ENCODE results near the gene STXBP6.

DNA sequence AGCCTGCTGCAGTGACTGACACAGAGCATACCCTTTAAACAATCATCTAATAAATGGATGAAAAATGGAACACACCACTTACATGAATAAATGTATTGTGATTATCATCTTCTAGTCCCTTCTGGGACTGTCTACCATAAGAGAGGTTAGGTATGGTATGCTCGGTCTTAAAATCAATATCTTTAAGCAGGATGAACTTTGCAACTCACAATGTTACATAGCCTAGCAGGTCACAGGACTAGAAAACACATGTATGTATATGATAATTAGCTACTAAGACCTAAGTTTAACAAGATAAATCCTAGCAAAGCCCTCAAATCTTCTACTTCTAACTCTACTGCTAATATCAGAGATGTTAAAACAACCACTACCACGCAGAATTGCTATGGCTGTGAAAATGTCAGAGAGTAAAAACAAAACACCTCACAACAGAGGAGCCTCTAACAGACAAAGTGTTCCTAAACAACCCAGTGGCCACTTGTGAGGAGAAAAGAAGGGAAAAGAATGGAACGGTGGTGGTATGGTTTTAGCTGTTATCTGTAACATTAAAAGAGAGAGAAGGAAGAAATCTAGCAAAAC, 139.4 kb downstream of the STXBP6 start:
- TF ChIP-seq, protein P1, sequence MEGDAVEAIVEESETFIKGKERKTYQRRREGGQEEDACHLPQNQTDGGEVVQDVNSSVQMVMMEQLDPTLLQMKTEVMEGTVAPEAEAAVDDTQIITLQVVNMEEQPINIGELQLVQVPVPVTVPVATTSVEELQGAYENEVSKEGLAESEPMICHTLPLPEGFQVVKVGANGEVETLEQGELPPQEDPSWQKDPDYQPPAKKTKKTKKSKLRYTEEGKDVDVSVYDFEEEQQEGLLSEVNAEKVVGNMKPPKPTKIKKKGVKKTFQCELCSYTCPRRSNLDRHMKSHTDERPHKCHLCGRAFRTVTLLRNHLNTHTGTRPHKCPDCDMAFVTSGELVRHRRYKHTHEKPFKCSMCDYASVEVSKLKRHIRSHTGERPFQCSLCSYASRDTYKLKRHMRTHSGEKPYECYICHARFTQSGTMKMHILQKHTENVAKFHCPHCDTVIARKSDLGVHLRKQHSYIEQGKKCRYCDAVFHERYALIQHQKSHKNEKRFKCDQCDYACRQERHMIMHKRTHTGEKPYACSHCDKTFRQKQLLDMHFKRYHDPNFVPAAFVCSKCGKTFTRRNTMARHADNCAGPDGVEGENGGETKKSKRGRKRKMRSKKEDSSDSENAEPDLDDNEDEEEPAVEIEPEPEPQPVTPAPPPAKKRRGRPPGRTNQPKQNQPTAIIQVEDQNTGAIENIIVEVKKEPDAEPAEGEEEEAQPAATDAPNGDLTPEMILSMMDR (IDR thresholded peaks at IDR 0.05; ENCODE audit: insufficient read depth, low read depth, low read length), result no peak
- no peak for TF ChIP-seq EZH2 (IDR thresholded peaks at IDR 0.05; ENCODE audit: insufficient read depth, low read length)

Data from astrocyte (in vitro differentiated cells and primary cell).